Stimulated activated CD4-positive, alpha-beta T cell treated with anti-CD3 and anti-CD28 coated beads, Interleukin-2, amount 100 ng/mL, for 24 hours (primary cell): Measurements from ENCODE around the gene TNS3.

ENCODE experiments used
- DNase-seq, 2 donors: peaks; one replicate each; pipeline ENCODE4 v3.0.0-alpha.2; 2020

The TNS3 gene

GRCh38 chr7:47502240-47502877, 79.6 kb downstream of the TNS3 start:
- DNase-seq, result no peak

- no peak for DNase-seq
Measured at GRCh38 chr7:47501406-47501805, 80.5 kb downstream of the TNS3 start.

GRCh38 chr7:47500103-47500563, 81.8 kb downstream of the TNS3 start:
- DNase-seq, result no peak

GRCh38 chr7:47498229-47499056, 83.5 kb downstream of the TNS3 start:
- no peak for DNase-seq

GRCh38 chr7:47497367-47498096, 84.4 kb downstream of the TNS3 start:
- no peak for DNase-seq

- DNase-seq, result no peak
Measured at GRCh38 chr7:47496666-47497065, 85.2 kb downstream of the TNS3 start.

GRCh38 chr7:47496056-47496665, 85.8 kb downstream of the TNS3 start:
- no peak for DNase-seq

- DNase-seq, result no peak
Measured at GRCh38 chr7:47493976-47494911, 87.7 kb downstream of the TNS3 start.

GRCh38 chr7:47492716-47493325, 89.1 kb downstream of the TNS3 start:
- DNase-seq, result no peak

- DNase-seq, result no peak
Measured at GRCh38 chr7:47490501-47491265, 91.2 kb downstream of the TNS3 start.

- no peak for DNase-seq
Measured at GRCh38 chr7:47489624-47490023, 92.3 kb downstream of the TNS3 start.

GRCh38 chr7:47488969-47489342, 93.0 kb downstream of the TNS3 start:
- no peak for DNase-seq

- DNase-seq, result no peak
Measured at GRCh38 chr7:47488201-47488968, 93.5 kb downstream of the TNS3 start.

- no peak for DNase-seq
Measured at GRCh38 chr7:47485640-47486435, 96.1 kb downstream of the TNS3 start.

- DNase-seq, result no peak
Measured at GRCh38 chr7:47484923-47485639, 96.8 kb downstream of the TNS3 start.

- DNase-seq, result no peak
Measured at GRCh38 chr7:47484457-47484856, 97.5 kb downstream of the TNS3 start.

GRCh38 chr7:47483604-47484273, 98.2 kb downstream of the TNS3 start:
- DNase-seq, result no peak
